Measurements from ENCODE around the gene NCOR2. TPM values are rescaled to one million over a fixed set of nuclear protein-coding genes. Genes with fewer than 3 reads are reported as not detected.

NCOR2 gene
- total RNA-seq = 113 and 118 TPM in 2 replicates

DNA sequence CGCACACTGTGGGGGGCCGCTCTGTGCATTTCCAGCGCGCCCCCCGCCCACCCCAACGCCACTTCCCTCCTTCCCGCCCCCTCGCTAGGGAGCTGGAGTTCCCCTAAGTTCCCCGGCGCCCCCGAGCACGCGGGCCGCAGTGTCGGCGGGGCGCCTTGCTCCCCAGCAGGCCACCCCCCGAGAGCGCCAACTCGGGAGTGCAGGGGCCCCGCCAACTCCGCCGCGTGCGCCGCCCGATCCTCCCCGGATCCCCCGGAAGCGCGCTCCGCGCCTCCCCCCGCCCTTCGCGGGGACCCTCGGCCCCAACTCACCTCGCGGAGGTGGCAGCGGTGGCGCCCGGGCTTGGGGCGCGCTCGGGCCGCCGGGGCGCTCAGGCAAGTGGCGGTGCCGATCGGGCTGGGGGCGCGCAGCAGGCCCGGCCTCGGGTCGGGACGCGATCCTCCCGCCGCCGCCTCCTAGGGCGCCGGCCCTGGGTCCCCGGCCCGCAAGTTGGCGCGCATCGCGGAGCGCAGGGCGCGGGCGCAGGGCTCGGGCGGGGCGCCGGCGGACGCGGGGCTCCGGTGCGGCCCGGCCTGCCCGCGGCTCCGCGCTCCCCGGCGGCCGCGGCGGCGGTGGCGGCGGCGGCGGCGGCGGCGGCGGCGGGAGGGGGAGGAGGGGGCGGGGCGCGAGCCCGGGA, at the start of gene NCOR2:
Gene NCOR2 (minus strand): TSS at position 616 of the 676 bp plus-strand sequence. CDS start 72,361 bp downstream, outside the sequence.
- H3K9me3 Mint-ChIP-seq = no peaks in the 10 kb centered on the region
- peak within 1 kb of the TSS; percentile 92 for H3K27ac Mint-ChIP-seq
- peak; percentile 37 for DNase-seq (ENCODE audit: low spot score)
- peak within 1 kb of the TSS; percentile 94 for H3K4me3 Mint-ChIP-seq
- intact Hi-C loops (cut with micrococcal nuclease) = loop anchor here (1.0 to 5.0 kb wide), 9 partner anchors 14 to 422 kb away; partner anchors contain the start of genes DHX37 and UBC
- H3K27me3 Mint-ChIP-seq (ENCODE audit: insufficient read depth) = peaks cover 3% of the 10 kb centered on the region
- peaks cover 24% of the 10 kb centered on the region for H3K4me1 Mint-ChIP-seq (ENCODE audit: low read depth)
- no peaks in the 10 kb centered on the region for H3K36me3 Mint-ChIP-seq (ENCODE audit: low read depth)

DNA sequence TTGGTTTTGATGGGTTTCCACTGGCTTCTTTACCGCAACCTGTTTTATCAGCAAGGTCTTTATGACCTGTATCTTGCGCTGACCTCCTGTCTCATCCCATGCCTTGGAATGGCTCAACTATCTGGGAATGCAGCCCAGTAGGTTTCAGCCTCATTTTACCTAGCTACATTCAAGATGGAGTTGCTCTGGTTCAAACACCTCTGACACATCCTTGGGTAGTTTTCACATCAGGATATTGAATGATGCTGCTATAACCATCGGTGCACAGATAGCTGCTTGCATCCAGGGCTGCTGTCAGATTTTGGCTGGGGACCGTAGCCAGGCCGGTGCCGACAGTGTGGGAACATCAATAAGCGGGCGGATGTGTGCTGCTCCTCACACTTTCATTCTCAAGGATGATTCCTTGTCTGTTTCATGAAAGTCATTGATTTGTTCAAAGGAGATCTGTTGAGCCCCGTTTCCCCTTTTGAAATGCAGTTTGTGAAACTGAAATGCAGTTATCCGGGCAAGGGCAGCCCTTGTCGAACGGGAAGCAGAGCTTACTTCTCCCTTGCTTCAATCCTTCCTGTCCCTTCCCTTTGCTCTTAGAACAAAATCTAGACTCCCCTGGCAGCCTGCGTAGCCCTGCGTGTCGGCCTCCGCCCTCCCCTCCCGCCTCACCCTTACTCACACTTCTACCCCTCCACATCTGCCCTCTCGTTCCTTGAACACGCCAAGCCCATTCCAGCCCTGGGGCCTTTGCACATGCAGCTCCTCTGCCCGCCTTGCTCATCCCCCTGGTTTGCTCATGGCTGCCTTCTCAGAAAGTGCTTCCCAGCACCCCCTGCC, 49.2 kb upstream of the NCOR2 start:
- H3K27me3 Mint-ChIP-seq (ENCODE audit: insufficient read depth) = no peaks in the 10 kb centered on the region
- no peak for DNase-seq (ENCODE audit: low spot score)
- no peak overlapping the region for H3K27ac Mint-ChIP-seq
- no peak overlapping the region for H3K4me3 Mint-ChIP-seq
- intact Hi-C loops (cut with micrococcal nuclease) = no loop called here
- no peaks in the 10 kb centered on the region for H3K4me1 Mint-ChIP-seq (ENCODE audit: low read depth)
- no peaks in the 10 kb centered on the region for H3K36me3 Mint-ChIP-seq (ENCODE audit: low read depth)
- no peaks in the 10 kb centered on the region for H3K9me3 Mint-ChIP-seq

DNA sequence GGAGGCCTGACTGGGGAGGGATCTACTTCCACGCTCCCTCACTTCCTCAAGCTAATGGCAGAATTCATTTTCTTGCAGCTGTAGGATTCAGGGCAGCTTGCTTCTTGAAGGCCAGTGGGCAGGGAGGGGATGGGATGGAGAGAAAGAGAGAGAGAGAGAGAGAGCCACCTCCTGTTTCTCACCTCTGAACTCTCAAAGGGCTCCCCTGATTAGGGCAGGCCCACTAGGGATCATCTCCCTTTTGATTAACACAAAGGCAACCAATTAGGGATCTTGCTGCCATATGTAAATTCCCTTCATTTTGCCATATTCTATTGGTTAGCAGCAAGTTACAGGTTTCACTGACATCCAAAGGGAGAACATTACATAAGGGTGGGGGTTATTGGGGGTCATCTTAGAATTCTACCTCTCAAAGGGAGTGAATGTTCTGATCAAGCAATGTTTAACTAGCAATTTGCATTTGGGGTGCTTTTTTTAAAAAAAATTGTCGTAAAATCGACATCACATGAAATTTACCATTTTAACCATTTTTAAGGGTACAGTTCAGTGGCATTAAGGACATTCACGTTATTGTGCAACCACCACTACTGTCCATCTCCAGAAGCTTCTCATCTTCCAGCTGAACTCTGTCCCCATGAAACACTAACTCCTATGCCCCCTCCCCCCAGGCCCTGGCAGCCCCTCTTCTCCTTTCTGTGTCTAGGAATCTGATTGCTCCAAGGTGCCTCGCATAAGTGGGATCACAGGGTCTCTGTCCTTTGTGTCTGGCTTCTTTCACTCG, 47.3 kb upstream of the NCOR2 start:
- Mint-ChIP-seq H3K9me3 (no peaks in the 10 kb centered on the region), H3K4me1 (ENCODE audit: low read depth) (peaks cover 1% of the 10 kb centered on the region), H3K36me3 (ENCODE audit: low read depth) (no peaks in the 10 kb centered on the region), H3K27ac (no peak overlapping the region), H3K27me3 (ENCODE audit: insufficient read depth) (peaks cover 5% of the 10 kb centered on the region), H3K4me3 (no peak overlapping the region)
- intact Hi-C loops (cut with micrococcal nuclease) = no loop called here
- DNase-seq (ENCODE audit: low spot score) = no peak

DNA sequence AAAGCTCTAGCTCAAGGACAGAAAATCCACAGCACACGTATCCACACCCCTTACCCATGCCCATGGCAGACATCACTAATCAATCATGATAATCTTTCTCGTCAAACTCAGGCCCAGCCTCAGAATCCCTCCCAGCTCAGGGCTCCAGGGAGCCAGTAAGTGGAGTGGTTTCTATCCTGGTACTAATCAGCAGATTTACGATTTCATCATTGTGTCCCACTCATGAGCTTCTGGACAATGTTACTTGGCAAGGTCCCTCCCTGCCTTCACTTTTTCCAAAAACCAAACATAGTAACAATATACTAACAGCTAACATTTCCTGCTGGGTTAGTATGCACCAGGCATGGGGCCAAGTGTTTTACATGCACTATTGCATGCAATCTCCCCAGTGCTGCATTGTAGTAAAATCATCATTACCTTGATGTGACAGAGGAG, 45.8 kb upstream of the NCOR2 start:
- no peaks in the 10 kb centered on the region for H3K9me3 Mint-ChIP-seq
- intact Hi-C loops (cut with micrococcal nuclease) = no loop called here
- no peak overlapping the region for H3K4me3 Mint-ChIP-seq
- no peak for DNase-seq (ENCODE audit: low spot score)
- peaks cover 15% of the 10 kb centered on the region for H3K4me1 Mint-ChIP-seq (ENCODE audit: low read depth)
- H3K27me3 Mint-ChIP-seq (ENCODE audit: insufficient read depth) = peaks cover 15% of the 10 kb centered on the region
- H3K36me3 Mint-ChIP-seq (ENCODE audit: low read depth) = no peaks in the 10 kb centered on the region
- no peak overlapping the region for H3K27ac Mint-ChIP-seq

DNA sequence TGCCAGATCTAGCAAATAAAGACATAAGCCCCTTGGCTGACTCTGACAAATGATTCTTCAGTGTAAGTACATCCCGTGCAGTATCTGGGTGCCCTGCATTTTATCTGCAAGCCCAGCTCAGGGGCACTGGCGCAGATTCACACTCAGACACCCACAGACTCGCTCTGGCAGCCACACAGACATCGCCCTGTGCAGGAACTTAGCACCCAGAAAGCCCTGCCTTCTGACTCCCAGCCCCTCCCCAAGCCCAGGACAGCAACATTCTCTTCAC, 44.9 kb upstream of the NCOR2 start:
- H3K27ac Mint-ChIP-seq = no peak overlapping the region
- DNase-seq (ENCODE audit: low spot score) = no peak
- no peaks in the 10 kb centered on the region for H3K36me3 Mint-ChIP-seq (ENCODE audit: low read depth)
- H3K4me1 Mint-ChIP-seq (ENCODE audit: low read depth) = peaks cover 15% of the 10 kb centered on the region
- no peak overlapping the region for H3K4me3 Mint-ChIP-seq
- intact Hi-C loops (cut with micrococcal nuclease) = no loop called here
- no peaks in the 10 kb centered on the region for H3K9me3 Mint-ChIP-seq
- H3K27me3 Mint-ChIP-seq (ENCODE audit: insufficient read depth) = peaks cover 15% of the 10 kb centered on the region

DNA sequence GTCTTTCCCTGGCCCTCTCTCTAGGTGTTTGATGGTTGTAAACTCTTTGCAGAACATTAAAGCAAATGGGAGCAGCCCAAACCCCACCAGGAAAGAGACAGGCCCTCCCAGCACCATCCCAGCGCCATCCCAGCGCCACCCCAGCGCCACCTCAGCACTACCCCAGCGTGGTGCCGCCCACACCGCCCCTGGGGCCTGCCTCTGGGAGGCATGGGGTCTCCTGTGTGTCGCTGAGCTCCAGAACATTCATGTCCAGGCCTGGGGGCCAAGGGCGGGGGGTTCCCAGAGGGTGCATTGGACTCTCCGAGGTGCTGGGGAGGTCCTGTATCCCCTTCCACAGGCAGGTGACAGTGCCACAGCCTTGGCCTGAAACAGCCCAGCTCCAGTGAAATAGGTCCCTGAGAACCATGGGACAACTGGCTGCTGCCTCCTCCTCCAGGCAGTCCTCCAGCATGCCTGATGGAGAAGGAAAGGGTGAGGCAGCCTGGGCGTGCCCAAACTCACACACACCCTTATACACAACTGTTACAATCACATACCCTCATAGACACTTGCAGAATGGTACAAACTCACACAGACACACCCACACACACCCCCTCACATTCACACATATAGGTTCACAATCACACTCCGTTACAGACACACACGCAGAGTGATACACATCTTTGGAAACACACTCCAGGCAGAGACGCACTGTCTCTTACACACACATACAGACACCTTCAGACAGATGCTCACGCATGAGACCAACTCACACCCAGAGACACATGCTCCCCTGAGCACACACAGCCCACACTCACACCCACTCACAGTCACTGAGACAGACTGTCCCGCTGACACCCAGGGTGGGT, 44.4 kb upstream of the NCOR2 start:
- intact Hi-C loops (cut with micrococcal nuclease) = no loop called here
- Mint-ChIP-seq H3K4me1 (ENCODE audit: low read depth) (peaks cover 15% of the 10 kb centered on the region), H3K4me3 (no peak overlapping the region), H3K9me3 (no peaks in the 10 kb centered on the region), H3K27ac (no peak overlapping the region), H3K27me3 (ENCODE audit: insufficient read depth) (peaks cover 17% of the 10 kb centered on the region), H3K36me3 (ENCODE audit: low read depth) (no peaks in the 10 kb centered on the region)
- no peak for DNase-seq (ENCODE audit: low spot score)

DNA sequence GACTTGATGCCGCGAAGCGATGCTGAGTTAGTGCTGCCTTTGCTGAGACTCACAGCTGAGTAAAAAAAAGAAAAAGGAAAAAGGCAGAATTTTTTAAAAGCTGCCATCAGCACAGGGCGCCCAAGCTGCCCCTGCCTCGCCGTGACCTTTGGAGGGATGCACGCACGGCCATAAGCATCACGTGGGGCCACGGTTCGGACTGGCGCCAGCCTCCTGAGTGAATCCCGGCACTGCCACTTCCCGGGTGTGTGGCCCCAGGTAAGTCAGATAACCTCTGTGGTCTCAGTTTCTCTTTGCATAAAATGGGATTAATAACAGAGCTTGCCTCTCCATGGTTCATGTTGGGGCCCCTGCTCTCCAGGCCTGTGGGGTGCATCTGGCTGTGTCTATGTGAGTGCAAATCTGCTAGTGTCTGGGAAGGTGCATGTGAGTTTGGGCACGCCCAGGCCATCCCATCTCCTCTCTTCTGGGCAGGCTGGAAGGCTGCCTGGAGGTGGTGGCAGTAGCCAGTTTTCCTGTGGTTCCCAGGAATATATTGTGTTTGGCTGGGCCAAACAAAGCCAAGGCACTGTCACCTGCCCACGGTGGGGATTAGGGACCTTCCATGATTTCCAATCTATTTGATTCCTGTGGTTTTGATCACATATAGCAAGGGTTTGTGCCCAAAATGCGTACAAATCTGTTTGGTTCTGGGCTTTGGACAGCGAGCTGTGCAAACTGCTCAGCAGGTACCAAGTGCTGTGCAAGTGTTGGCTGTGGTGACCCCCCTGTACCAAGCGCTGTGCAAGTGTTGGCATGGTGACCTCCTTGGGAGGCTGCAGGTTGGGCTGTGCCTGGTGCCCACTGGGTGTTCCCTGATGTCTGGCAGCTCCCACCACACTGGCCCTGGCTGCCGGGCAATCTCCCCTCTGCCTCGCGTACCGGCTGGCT, 43.5 kb upstream of the NCOR2 start:
- no peak overlapping the region for H3K27ac Mint-ChIP-seq
- H3K27me3 Mint-ChIP-seq (ENCODE audit: insufficient read depth) = peaks cover 22% of the 10 kb centered on the region
- peaks cover 15% of the 10 kb centered on the region for H3K4me1 Mint-ChIP-seq (ENCODE audit: low read depth)
- no peak for DNase-seq (ENCODE audit: low spot score)
- no peaks in the 10 kb centered on the region for H3K9me3 Mint-ChIP-seq
- H3K4me3 Mint-ChIP-seq = no peak overlapping the region
- intact Hi-C loops (cut with micrococcal nuclease) = no loop called here
- no peaks in the 10 kb centered on the region for H3K36me3 Mint-ChIP-seq (ENCODE audit: low read depth)

DNA sequence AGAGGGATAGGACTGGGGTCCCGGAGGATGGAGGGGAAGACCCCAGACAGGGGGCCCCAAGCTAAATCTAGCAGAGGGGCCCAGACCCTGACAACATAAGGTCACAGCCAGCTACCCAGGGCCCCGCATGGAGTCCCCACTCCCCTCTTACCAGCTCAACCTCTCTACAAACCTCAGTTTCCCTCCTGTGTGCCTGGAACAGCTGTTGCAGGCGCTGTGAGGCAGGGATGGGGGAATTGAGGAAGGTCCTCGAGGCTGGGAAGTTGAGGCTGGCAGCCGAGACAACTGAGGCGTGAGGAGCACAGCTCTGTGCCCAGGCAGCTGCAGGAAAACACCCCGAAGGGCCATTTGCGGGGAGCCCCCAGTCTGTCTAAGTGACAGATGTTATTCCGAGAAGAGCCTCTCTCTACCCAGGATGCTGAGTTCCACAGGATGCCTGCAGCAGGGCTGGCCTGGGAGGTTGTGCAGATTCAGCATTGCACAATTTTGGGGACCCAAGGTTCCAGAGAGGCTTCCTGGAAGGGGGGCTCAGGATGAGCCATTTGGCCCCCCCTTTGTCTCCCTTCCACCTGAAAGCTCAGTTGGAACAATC, 42.7 kb upstream of the NCOR2 start:
- no peak overlapping the region for H3K4me3 Mint-ChIP-seq
- no peaks in the 10 kb centered on the region for H3K9me3 Mint-ChIP-seq
- peaks cover 15% of the 10 kb centered on the region for H3K4me1 Mint-ChIP-seq (ENCODE audit: low read depth)
- peaks cover 28% of the 10 kb centered on the region for H3K27me3 Mint-ChIP-seq (ENCODE audit: insufficient read depth)
- no peaks in the 10 kb centered on the region for H3K36me3 Mint-ChIP-seq (ENCODE audit: low read depth)
- no peak for DNase-seq (ENCODE audit: low spot score)
- H3K27ac Mint-ChIP-seq = no peak overlapping the region
- intact Hi-C loops (cut with micrococcal nuclease) = no loop called here

DNA sequence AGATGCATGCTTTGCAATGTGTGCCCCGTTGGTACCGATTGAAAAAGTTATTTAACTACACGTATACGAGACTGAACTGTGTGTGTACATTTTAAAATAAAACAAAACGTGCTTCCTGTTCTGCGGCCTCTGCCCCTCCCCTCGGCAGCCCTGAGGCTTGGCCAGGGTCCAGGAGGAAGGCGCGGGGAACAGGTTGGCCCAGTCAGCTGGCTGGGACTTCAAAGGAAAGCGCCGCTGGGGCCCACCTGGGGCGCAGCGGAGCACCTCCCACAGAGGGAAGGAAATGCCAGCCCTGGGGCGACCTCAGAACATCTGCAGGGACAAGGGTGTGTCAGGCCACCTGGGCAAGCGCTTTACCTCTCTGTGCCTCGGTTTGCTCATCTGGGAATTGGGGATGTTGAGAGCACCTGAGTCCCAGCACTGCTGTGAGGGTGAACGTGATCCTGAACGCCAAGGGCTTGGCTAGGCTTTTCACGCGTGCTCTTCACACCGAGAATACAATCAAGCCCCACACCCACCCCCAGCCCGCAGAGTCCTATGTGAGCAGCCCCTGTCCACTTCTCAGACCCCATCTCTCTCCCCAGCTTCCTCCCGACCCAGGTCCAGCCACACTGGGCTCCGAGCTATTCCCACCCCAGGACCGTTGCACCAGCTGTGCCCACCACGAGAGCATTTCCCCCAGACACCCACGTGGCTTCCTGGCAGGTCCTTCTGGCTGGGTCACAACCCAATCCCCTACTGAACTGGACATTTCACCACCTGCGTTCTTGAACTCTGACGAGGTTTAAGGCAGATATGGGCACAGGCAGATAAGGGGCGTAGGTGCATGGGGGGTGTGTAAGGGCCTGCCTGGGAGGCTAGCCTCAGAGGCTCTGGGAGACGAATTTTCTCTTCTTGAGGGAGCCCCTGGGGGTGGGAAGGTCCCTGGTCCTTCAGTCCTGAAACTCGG, 41.9 kb upstream of the NCOR2 start:
- Mint-ChIP-seq H3K27me3 (ENCODE audit: insufficient read depth) (peaks cover 31% of the 10 kb centered on the region), H3K9me3 (no peaks in the 10 kb centered on the region), H3K27ac (no peak overlapping the region), H3K36me3 (ENCODE audit: low read depth) (no peaks in the 10 kb centered on the region), H3K4me3 (no peak overlapping the region), H3K4me1 (ENCODE audit: low read depth) (peaks cover 15% of the 10 kb centered on the region)
- intact Hi-C loops (cut with micrococcal nuclease) = no loop called here
- peak; percentile 12 for DNase-seq (ENCODE audit: low spot score)

DNA sequence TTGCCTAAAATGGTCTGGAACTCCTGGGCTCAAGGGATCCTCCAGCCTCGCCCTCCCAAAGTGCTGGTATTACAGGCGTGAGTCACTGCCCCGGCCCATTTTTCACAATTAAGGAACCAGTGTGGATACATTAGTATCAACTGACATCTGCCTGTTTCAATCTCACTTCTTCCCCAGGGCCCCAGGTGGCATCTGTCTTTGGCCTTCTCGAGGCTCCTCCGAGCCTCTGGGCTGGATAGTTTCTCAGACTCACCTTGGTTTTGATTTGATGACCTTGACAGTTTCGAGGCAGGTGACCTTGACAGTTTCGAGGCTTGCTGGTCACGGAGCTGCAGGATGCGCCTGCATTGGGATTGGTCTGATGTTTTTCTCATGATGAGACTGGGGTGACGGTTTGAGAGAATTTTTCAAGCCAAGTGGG, 41.0 kb upstream of the NCOR2 start:
- Mint-ChIP-seq H3K36me3 (ENCODE audit: low read depth) (no peaks in the 10 kb centered on the region), H3K4me1 (ENCODE audit: low read depth) (peaks cover 15% of the 10 kb centered on the region), H3K27ac (no peak overlapping the region)

More for the DNA sequence above, 41.0 kb upstream of the NCOR2 start:
- Mint-ChIP-seq H3K9me3 (no peaks in the 10 kb centered on the region), H3K4me3 (no peak overlapping the region), H3K27me3 (ENCODE audit: insufficient read depth) (peaks cover 31% of the 10 kb centered on the region)
- DNase-seq (ENCODE audit: low spot score) = no peak
- intact Hi-C loops (cut with micrococcal nuclease) = no loop called here
